K562 (cell line): ENCODE results near the gene ARHGAP22. TPM values are rescaled to one million over a fixed set of nuclear protein-coding genes. Genes with fewer than 3 reads are reported as not detected.
A peak's percentile ranks its signal among the peaks of the same experiment; 100 is the strongest.

Source experiments
- CTBP1 ChIP-seq: fragments of 450-650 bp; IDR thresholded peaks from 2 replicates; pipeline ENCODE4 v1.6.1; 2016; ENCODE audit warnings: borderline replicate concordance
- GATA2 ChIP-seq: sonication (generic); formaldehyde crosslinking; IDR thresholded peaks from 2 replicates; pipeline ENCODE4 v1.4.0; 2020; ENCODE audit warnings: mild to moderate bottlenecking, missing genetic modification reagents
- KDM5B ChIP-seq: fragments of 200-600 bp; sonication (generic); IDR thresholded peaks from 2 replicates; pipeline ENCODE4 v1.6.1; 2012; ENCODE audit warnings: low read depth, mild to moderate bottlenecking, moderate library complexity, low read length, control low read depth, inconsistent platforms; ENCODE audit not compliant: insufficient replicate concordance
- NFE2 ChIP-seq: IDR thresholded peaks from 2 replicates; pipeline ENCODE4 v1.6.1; 2014; ENCODE audit warnings: antibody characterized with exemption, low read depth
- NFRKB ChIP-seq: fragments of 450-650 bp; IDR thresholded peaks from 2 replicates; pipeline ENCODE4 v1.6.1; 2016; ENCODE audit warnings: low read depth
- NR4A1 ChIP-seq, 2 experiments: fragments of 250-450 bp in 1 of 2; fragments of 450-650 bp in 1 of 2; sonication (Bioruptor Pico) in 1 of 2; IDR thresholded peaks; 2 replicates each; pipeline versions ENCODE4 v1.4.0 to v1.6.1; 2016 to 2020; ENCODE audit warnings: mild to moderate bottlenecking in 2 of 2, missing compliant biosample characterization in 1 of 2, missing genetic modification characterization in 1 of 2, moderate library complexity in 1 of 2
- RCOR1 ChIP-seq, 2 experiments: IDR thresholded peaks; 2 replicates each; pipeline ENCODE4 v1.6.1; 2012; ENCODE audit warnings: low read depth in 2 of 2, low read length in 2 of 2, borderline replicate concordance in 1 of 2, improper control_type of control experiment in 1 of 2
- RNF2 ChIP-seq: sonication (generic); IDR thresholded peaks from 2 replicates; pipeline ENCODE4 v1.6.1; 2016
- TSC22D4 ChIP-seq: fragments of 450-650 bp; IDR thresholded peaks from 2 replicates; pipeline ENCODE4 v1.6.1; 2016; ENCODE audit warnings: missing genetic modification characterization, missing biosample characterization, control low read depth
- ZNF165 ChIP-seq: fragments of 250-450 bp; sonication (Bioruptor Pico); IDR thresholded peaks from 2 replicates; pipeline ENCODE4 v1.4.0; 2020; ENCODE audit warnings: borderline replicate concordance
- ZNF232 ChIP-seq: sonication (generic); formaldehyde crosslinking; IDR thresholded peaks from 2 replicates; pipeline ENCODE4 v1.8.0; 2022; ENCODE audit warnings: mild to moderate bottlenecking, missing genetic modification reagents
- ZNF24 ChIP-seq: fragments of 450-650 bp; IDR thresholded peaks from 2 replicates; pipeline ENCODE4 v1.6.1; 2016
- ZNF408 ChIP-seq: fragments of 250-450 bp; sonication (Bioruptor Pico); IDR thresholded peaks from 2 replicates; pipeline ENCODE4 v1.4.0; 2020; ENCODE audit warnings: low read depth, mild to moderate bottlenecking, moderate library complexity
- ZNF717 ChIP-seq: fragments of 250-450 bp; sonication (Bioruptor Pico); IDR thresholded peaks from 2 replicates; pipeline ENCODE4 v1.5.0; 2021
- polyA plus RNA-seq, 8 experiments: library from polyadenylated mRNA; depleted of rRNA in 4 of 8; stranded (reverse) in 5 of 8; unstranded in 3 of 8; fragments of >200 nt; fragmentation: Nextera tagmentation in 2 of 8; fragmentation: Illumina TruSeq in 1 of 8; extraction: Ambion mirVana in 2 of 8; extraction: Trizol in 1 of 8; gene quantifications; 2 replicates each; pipeline versions ENCODE4 v1.2.1 to v1.2.3, GENCODE V29; 2011 to 2014; ENCODE audit warnings: inconsistent platforms in 1 of 8, missing spikeins in 1 of 8
- total RNA-seq, 7 experiments: library from RNA; depleted of rRNA in 6 of 7; stranded (reverse); fragments of >200 nt in 6 of 7; fragmentation: Illumina TruSeq in 2 of 7; extraction: Trizol in 2 of 7; gene quantifications; 2 replicates each; pipeline versions ENCODE4 v1.2.1 to v1.2.3, GENCODE V29; 2011 to 2021; ENCODE audit warnings: low replicate concordance in 1 of 7
- TF ChIP-seq, protein P1 (sequence below), 2 experiments: fragments of 450-650 bp in 1 of 2; IDR thresholded peaks; 2 replicates each; pipeline ENCODE4 v1.6.1; 2011 to 2017; ENCODE audit warnings: low read depth in 2 of 2, antibody characterized with exemption in 1 of 2, borderline replicate concordance in 1 of 2, low read length in 1 of 2, mild to moderate bottlenecking in 1 of 2, mixed read lengths in 1 of 2; ENCODE audit not compliant: control insufficient read depth in 1 of 2
- TF ChIP-seq, protein P2 (sequence below): fragments of 250-450 bp; sonication (Bioruptor Pico); IDR thresholded peaks from 2 replicates; pipeline ENCODE4 v1.6.1; 2021; ENCODE audit warnings: mild to moderate bottlenecking
- TF ChIP-seq, protein P3 (sequence below): fragments of 250-450 bp; sonication (Bioruptor Pico); IDR thresholded peaks from 2 replicates; pipeline ENCODE4 v1.8.0; 2022; ENCODE audit warnings: inconsistent platforms, mild to moderate bottlenecking, moderate library complexity, borderline replicate concordance
- TF ChIP-seq, protein P4 (sequence below): fragments of 450-650 bp; IDR thresholded peaks from 2 replicates; pipeline ENCODE4 v1.6.1; 2017; ENCODE audit warnings: antibody characterized with exemption, mild to moderate bottlenecking

ARHGAP22 gene
- total and polyA plus RNA-seq, 9 of the 15 experiments (the other 6 are each of a cell fraction or from before 2014, with no cell fraction given) = 1.3 to 28.1 (median 12.7) TPM

DNA sequence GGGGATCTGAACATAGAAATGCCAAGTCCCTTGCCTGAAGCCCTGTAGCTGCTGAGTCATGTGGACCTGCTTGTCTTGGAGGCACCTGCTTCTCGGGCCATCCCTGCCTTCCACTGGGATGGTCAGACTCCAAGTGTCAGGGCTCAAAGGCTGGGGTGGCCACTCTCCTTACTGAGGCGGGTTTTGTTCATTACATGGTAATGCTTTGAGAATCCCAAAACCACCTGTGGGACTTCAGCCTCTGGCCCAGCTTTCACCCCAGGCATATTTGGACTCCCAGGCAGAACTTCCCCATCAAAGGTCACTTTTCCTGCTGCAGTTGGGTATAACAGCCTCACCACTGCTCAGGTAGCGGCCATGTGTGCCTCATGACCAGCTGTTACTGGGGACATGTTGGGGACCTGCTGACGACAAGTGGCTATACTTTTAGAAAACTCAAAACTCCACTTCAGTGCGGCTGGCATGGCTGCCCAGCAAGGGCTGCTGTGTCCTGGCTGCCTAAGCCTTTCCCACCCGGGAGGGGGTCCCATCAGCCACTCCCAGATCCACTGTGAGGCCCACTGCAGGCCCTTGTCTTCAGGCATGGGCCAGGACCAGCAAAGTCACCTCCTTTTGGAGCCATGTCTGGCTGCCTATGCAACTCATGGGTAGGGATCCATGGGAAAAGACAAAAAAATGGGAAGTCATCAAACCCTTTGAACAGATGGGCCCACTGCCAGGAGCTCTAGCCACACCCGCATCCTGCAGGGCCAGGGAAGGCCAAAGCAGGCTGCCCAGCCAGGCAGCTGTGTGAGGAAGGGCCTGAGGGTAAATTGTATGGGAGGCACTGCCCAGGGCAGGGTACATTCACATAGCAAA lies 96.7 kb downstream of the ARHGAP22 start (continued):
- TF ChIP-seq NFRKB (no peak), CTBP1 (peak; percentile 32; the same call in 1 of the 2 replicates), ZNF165 (CRISPR knock-in tag) (no peak), NFE2 (peak; percentile 49), TSC22D4 (tag) (no peak), ZNF24 (no peak), RNF2 (no peak), GATA2 (CRISPR knock-in tag) (peak; percentile 54; the same call in 1 of the 2 replicates), NR4A1 (CRISPR knock-in tag; IDR thresholded peaks at IDR 0.05) (no peak), NR4A1 (tag; IDR thresholded peaks at IDR 0.05) (no peak), ZNF232 (no peak), ZNF408 (no peak), KDM5B (no peak), RCOR1 (IDR thresholded peaks at IDR 0.05; ENCODE audit: borderline replicate concordance in 1 of 2, low read depth in 2 of 2, low read length in 2 of 2) (0 out of 4 replicates have a peak, but pooled peaks of 1 of the 2 experiments have one; percentile 11), ZNF717 (no peak)
- TF ChIP-seq, protein P1, sequence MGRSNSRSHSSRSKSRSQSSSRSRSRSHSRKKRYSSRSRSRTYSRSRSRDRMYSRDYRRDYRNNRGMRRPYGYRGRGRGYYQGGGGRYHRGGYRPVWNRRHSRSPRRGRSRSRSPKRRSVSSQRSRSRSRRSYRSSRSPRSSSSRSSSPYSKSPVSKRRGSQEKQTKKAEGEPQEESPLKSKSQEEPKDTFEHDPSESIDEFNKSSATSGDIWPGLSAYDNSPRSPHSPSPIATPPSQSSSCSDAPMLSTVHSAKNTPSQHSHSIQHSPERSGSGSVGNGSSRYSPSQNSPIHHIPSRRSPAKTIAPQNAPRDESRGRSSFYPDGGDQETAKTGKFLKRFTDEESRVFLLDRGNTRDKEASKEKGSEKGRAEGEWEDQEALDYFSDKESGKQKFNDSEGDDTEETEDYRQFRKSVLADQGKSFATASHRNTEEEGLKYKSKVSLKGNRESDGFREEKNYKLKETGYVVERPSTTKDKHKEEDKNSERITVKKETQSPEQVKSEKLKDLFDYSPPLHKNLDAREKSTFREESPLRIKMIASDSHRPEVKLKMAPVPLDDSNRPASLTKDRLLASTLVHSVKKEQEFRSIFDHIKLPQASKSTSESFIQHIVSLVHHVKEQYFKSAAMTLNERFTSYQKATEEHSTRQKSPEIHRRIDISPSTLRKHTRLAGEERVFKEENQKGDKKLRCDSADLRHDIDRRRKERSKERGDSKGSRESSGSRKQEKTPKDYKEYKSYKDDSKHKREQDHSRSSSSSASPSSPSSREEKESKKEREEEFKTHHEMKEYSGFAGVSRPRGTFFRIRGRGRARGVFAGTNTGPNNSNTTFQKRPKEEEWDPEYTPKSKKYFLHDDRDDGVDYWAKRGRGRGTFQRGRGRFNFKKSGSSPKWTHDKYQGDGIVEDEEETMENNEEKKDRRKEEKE (IDR thresholded peaks at IDR 0.05; ENCODE audit: borderline replicate concordance in 1 of 2, control insufficient read depth in 1 of 2, low read depth in 2 of 2, low read length in 1 of 2) = no peak
- TF ChIP-seq, protein P2, sequence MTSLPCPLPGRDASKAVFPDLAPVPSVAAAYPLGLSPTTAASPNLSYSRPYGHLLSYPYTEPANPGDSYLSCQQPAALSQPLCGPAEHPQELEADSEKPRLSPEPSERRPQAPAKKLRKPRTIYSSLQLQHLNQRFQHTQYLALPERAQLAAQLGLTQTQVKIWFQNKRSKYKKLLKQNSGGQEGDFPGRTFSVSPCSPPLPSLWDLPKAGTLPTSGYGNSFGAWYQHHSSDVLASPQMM (CRISPR knock-in tag) = no peak
- TF ChIP-seq, protein P3, sequence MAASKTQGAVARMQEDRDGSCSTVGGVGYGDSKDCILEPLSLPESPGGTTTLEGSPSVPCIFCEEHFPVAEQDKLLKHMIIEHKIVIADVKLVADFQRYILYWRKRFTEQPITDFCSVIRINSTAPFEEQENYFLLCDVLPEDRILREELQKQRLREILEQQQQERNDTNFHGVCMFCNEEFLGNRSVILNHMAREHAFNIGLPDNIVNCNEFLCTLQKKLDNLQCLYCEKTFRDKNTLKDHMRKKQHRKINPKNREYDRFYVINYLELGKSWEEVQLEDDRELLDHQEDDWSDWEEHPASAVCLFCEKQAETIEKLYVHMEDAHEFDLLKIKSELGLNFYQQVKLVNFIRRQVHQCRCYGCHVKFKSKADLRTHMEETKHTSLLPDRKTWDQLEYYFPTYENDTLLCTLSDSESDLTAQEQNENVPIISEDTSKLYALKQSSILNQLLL (CRISPR knock-in tag) = no peak
- TF ChIP-seq, protein P4, sequence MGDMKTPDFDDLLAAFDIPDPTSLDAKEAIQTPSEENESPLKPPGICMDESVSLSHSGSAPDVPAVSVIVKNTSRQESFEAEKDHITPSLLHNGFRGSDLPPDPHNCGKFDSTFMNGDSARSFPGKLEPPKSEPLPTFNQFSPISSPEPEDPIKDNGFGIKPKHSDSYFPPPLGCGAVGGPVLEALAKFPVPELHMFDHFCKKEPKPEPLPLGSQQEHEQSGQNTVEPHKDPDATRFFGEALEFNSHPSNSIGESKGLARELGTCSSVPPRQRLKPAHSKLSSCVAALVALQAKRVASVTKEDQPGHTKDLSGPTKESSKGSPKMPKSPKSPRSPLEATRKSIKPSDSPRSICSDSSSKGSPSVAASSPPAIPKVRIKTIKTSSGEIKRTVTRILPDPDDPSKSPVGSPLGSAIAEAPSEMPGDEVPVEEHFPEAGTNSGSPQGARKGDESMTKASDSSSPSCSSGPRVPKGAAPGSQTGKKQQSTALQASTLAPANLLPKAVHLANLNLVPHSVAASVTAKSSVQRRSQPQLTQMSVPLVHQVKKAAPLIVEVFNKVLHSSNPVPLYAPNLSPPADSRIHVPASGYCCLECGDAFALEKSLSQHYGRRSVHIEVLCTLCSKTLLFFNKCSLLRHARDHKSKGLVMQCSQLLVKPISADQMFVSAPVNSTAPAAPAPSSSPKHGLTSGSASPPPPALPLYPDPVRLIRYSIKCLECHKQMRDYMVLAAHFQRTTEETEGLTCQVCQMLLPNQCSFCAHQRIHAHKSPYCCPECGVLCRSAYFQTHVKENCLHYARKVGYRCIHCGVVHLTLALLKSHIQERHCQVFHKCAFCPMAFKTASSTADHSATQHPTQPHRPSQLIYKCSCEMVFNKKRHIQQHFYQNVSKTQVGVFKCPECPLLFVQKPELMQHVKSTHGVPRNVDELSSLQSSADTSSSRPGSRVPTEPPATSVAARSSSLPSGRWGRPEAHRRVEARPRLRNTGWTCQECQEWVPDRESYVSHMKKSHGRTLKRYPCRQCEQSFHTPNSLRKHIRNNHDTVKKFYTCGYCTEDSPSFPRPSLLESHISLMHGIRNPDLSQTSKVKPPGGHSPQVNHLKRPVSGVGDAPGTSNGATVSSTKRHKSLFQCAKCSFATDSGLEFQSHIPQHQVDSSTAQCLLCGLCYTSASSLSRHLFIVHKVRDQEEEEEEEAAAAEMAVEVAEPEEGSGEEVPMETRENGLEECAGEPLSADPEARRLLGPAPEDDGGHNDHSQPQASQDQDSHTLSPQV = 0 out of 2 replicates have a peak, but pooled peaks have one; percentile 35
